ENCODE results near the gene ADO. TPM values are rescaled to one million over a fixed set of nuclear protein-coding genes. Genes with fewer than 3 reads are reported as not detected.
A peak's percentile ranks its signal among the peaks of the same experiment; 100 is the strongest.
"Not testable (repeated sequence)": the region's sequence is repeated elsewhere in the genome, so short reads cannot be mapped to it uniquely, and the experiment has no call there.

Gene ADO
- 10 to 100 TPM; 11.4 to 12.9 TPM for total RNA-seq
- long read RNA-seq, partial matches to known transcripts = 0 of 4 reads
- long read RNA-seq, other reads (novel, unspliced or antisense) = 0 of 4 reads

DNA sequence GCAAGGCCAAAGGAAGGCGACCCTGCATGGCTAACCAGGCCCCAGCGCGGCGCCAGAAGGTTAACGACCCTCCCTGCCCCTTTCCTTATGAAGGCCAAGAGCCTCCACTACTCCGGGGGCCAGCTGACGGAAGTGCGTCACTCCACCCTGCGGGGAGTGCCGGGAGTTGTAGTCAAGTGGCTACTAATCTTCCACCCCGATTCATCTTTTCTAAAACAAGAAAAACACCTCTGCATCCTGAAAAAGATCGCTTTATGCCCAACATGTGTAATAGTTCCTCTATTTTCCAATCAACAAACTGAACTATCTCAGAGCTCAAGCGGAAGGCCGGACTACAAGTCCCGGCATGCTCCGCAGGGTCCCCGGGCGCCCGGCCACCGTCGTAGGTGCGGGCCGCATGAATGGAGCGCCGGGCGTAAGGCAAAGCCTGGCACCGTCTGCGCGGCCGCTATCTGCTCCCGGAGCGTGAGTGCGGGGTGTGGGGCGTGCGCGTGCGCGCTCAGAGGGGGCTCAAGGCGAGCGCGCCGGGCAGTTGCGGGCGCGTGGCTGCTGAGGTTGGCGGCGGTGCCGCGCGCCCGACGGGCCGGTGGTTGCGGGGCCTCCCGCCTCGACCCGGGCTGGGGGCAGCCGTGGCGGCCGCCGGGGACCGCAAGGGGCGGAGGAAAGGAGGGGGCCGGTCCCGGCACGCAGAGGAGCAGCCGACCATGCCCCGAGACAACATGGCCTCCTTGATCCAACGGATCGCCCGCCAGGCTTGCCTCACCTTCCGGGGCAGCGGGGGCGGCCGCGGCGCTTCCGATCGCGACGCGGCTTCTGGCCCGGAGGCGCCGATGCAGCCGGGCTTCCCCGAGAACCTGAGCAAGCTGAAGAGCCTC is at the start of gene ADO:
TSS of gene ADO (plus strand) at position 365 of the 875 bp plus-strand sequence. CDS start at position 705, 340 bp downstream.
- intact Hi-C loops (cut with DNase I, micrococcal nuclease) = no loop called here
- peak; percentile 79 to 88 for DNase-seq
- ATAC-seq = peak; percentile 92

DNA sequence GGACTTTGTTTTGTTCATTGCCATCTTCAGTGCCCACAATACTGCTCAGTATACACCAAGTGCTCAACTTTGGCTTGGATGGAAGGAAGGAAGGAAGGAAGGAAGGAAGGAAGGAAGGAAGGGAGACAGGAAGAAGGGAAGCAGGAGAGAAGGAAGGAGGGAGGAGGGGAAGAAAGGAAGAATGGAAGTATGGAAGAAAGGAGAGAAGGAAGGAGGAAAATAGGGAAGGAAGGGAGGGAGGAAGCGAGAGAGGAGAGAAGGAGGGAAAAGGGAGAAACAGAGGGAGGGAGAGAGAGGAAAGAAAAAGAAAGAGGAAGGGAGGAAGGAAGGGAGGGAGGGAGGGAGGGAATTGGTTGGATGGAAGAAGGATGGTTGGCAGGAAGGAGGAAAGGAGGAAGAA is 49.6 kb upstream of the ADO start:
- intact Hi-C loops (cut with DNase I, micrococcal nuclease) = no loop called here
- ATAC-seq (no peak), DNase-seq (no peak)

GRCh38 chr10:62755662-62756653 is 48.6 kb upstream of the ADO start:
- DNase-seq (no peak), ATAC-seq (no peak)
- intact Hi-C loops (cut with DNase I, micrococcal nuclease) = no loop called here

GRCh38 chr10:62759599-62760175 is 44.8 kb upstream of the ADO start:
- intact Hi-C loops (cut with DNase I, micrococcal nuclease) = no loop called here
- ATAC-seq = no peak
- no peak for DNase-seq

- ATAC-seq (no peak), DNase-seq (no peak)
- intact Hi-C loops (cut with DNase I, micrococcal nuclease) = no loop called here
Measured at GRCh38 chr10:62760401-62760800, 44.1 kb upstream of the ADO start.

GRCh38 chr10:62761115-62761514 is 43.4 kb upstream of the ADO start:
- DNase-seq (no peak), ATAC-seq (no peak)
- intact Hi-C loops (cut with DNase I, micrococcal nuclease) = no loop called here

DNA sequence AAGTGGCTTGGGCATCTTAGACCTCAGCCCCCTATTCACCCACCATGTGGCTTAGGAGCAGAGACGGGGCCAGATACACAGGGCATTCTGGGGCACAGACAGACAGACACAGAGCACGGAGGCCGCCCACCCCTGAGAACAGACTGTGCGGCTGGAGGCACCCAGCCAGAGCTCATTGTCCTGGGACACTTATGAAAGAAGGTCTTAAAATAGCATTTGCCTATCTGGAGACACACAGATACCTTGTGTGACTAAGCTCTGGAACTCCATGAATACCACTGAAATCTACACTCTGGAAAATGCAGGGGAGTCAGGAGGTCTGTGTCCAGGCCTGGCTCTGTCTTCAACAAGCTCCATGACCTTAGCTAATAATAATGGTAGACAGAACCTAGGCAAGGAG is 41.4 kb upstream of the ADO start:
- intact Hi-C loops (cut with DNase I, micrococcal nuclease) = no loop called here
- DNase-seq (no peak), ATAC-seq (no peak)

GRCh38 chr10:62764011-62764410 is 40.5 kb upstream of the ADO start:
- ATAC-seq = no peak
- no peak for DNase-seq
- intact Hi-C loops (cut with DNase I, micrococcal nuclease) = no loop called here

- no peak for ATAC-seq
- intact Hi-C loops (cut with DNase I, micrococcal nuclease) = no loop called here
- no peak for DNase-seq
Measured at GRCh38 chr10:62765726-62766125, 38.8 kb upstream of the ADO start.

- intact Hi-C loops (cut with DNase I, micrococcal nuclease) = no loop called here
- DNase-seq (no peak), ATAC-seq (no peak)
Measured at GRCh38 chr10:62766386-62766785, 38.1 kb upstream of the ADO start.

- ATAC-seq (no peak), DNase-seq (no peak)
- intact Hi-C loops (cut with DNase I, micrococcal nuclease) = no loop called here
Measured at GRCh38 chr10:62769574-62770242, 34.8 kb upstream of the ADO start.

DNA sequence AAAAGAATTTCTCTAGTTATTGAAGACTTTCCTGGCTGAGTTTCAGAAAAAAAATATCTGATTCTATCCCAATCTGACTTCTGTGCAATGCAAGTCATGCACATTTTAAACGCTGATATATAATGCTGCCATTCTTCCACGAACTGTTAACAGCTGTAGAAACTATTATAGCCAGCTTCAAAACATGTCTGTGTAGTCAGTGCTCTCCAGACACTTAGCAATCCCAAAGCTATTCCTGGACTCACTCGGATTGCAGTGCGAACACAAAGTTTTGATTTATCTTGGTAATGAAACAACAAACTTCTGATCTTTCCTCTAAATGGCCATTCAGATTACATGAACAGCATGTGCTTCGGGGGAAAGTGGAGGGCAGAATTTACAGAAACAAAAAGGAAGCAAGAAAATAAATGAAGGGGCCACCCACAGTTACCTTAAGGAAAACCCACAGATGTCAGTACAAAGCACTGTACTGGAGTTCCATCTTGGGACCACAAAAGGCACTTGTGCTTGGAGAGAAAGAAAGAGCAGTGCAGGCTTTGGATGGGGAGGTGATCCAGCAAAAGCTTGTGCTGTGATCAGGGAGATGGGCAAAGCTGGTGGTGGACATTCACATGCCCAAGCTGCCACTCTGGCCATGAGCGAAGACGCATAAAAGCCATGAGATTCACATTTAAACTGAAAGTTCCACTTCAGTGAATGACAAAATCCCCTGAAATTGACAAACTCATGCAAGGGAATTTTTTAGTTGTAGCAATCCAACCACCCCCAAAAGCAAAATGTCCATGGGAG is 32.1 kb upstream of the ADO start:
- DNase-seq (no peak), ATAC-seq (no peak)

GRCh38 chr10:62778125-62778524 is 26.4 kb upstream of the ADO start:
- intact Hi-C loops (cut with DNase I, micrococcal nuclease) = no loop called here
- ATAC-seq (no peak), DNase-seq (no peak)

More for the DNA sequence above, 32.1 kb upstream of the ADO start:
- intact Hi-C loops (cut with DNase I, micrococcal nuclease) = no loop called here

GRCh38 chr10:62779487-62780248 is 24.9 kb upstream of the ADO start:
- DNase-seq (peak in 1 of 2 donors; percentile 52), ATAC-seq (no peak)
- intact Hi-C loops (cut with DNase I, micrococcal nuclease) = no loop called here

- intact Hi-C loops (cut with DNase I, micrococcal nuclease); ATAC-seq; DNase-seq: not testable (repeated sequence)
Measured at GRCh38 chr10:62784537-62784936, 20.0 kb upstream of the ADO start.

DNA sequence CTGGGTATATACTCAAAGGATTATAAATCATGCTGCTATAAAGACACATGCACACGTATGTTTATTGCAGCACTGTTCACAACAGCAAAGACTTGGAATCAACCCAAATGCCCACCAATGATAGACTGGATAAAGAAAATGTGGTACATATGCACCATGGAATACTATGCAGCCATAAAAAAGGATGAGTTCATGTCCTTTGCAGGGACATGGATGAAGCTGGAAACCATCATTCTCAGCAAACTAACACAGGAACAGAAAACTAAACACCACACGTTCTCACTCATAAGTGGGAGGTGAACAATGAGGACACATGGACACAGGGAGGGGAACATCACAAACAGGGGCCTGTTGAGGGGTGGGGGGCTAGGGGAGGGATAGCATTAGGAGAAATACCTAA is 16.2 kb upstream of the ADO start:
- DNase-seq; intact Hi-C loops (cut with DNase I, micrococcal nuclease); ATAC-seq: not testable (repeated sequence)

GRCh38 chr10:62788861-62789467 is 15.6 kb upstream of the ADO start:
- intact Hi-C loops (cut with DNase I, micrococcal nuclease) = no loop called here
- DNase-seq = no peak
- no peak for ATAC-seq

Measured in left colon (tissue), 2 donors.